Activated CD4-positive, alpha-beta T cell treated with anti-CD3 and anti-CD28 coated beads, Interleukin-2, Interleukin-4, amounts not matched to agents 100 ng/mL and 50 ng/mL, durations not matched to agents 16 hours and 8 hours (primary cell): Measurements from ENCODE around the gene DENND6B.

ENCODE experiments used
- DNase-seq: peaks from one replicate; pipeline ENCODE4 v3.0.0-alpha.2; 2020; ENCODE audit warnings: low spot score

The DENND6B gene

GRCh38 chr22:50304528-50305392 is 22.1 kb downstream of the DENND6B start:
- DNase-seq = no peak

GRCh38 chr22:50303848-50304527 is 22.8 kb downstream of the DENND6B start:
- DNase-seq = no peak

GRCh38 chr22:50303515-50303847 is 23.3 kb downstream of the DENND6B start:
- DNase-seq = no peak

GRCh38 chr22:50302564-50302963 is 24.2 kb downstream of the DENND6B start:
- no peak for DNase-seq

GRCh38 chr22:50302041-50302541 is 24.7 kb downstream of the DENND6B start:
- no peak for DNase-seq

GRCh38 chr22:50301581-50301991 is 25.2 kb downstream of the DENND6B start:
- no peak for DNase-seq

- no peak for DNase-seq
Observed at GRCh38 chr22:50300620-50301257, 26.1 kb downstream of the DENND6B start.

- DNase-seq = no peak
Observed at GRCh38 chr22:50299785-50300619, 26.8 kb downstream of the DENND6B start.

GRCh38 chr22:50298937-50299784 is 27.7 kb downstream of the DENND6B start:
- no peak for DNase-seq

GRCh38 chr22:50298266-50298637 is 28.6 kb downstream of the DENND6B start:
- no peak for DNase-seq

- no peak for DNase-seq
Observed at GRCh38 chr22:50297510-50298265, 29.1 kb downstream of the DENND6B start.

GRCh38 chr22:50296658-50297490 is 29.9 kb downstream of the DENND6B start:
- DNase-seq = no peak

GRCh38 chr22:50294319-50294656 is 32.5 kb downstream of the DENND6B start:
- DNase-seq = no peak

- DNase-seq = no peak
Observed at GRCh38 chr22:50293441-50294318, 33.1 kb downstream of the DENND6B start.

GRCh38 chr22:50292643-50293440 is 34.0 kb downstream of the DENND6B start:
- DNase-seq = no peak

- DNase-seq = no peak
Observed at GRCh38 chr22:50289942-50290630, 36.7 kb downstream of the DENND6B start.
